Mucosa of rectum (tissue), 2 donors: Measurements from ENCODE around the gene KRTAP1-5.

Source experiments
- H3K27ac ChIP-seq, 2 donors: one replicate each; pipeline ENCODE4 v1.7.0; 2013; ENCODE audit warnings: inconsistent platforms in 2 of 2, low read depth in 2 of 2, low read length in 2 of 2
- H3K27me3 ChIP-seq, 2 donors: one replicate each; pipeline ENCODE4 v1.7.0; 2013; ENCODE audit warnings: low read length in 2 of 2; ENCODE audit not compliant: control insufficient read depth in 2 of 2, insufficient read depth in 2 of 2
- H3K36me3 ChIP-seq, 2 donors: one replicate each; pipeline ENCODE4 v1.7.0; 2013; ENCODE audit warnings: low read length in 2 of 2; ENCODE audit not compliant: control insufficient read depth in 2 of 2, insufficient read depth in 2 of 2
- H3K4me1 ChIP-seq, 2 donors: one replicate each; pipeline ENCODE4 v1.7.0; 2013; ENCODE audit warnings: low read length in 2 of 2, mild to moderate bottlenecking in 1 of 2; ENCODE audit not compliant: control insufficient read depth in 2 of 2, insufficient read depth in 2 of 2
- H3K4me3 ChIP-seq, 2 donors: one replicate each; pipeline ENCODE4 v1.7.0; 2013; ENCODE audit warnings: low read length in 2 of 2
- H3K9ac ChIP-seq, 2 donors: one replicate each; pipeline ENCODE4 v1.7.0; 2013; ENCODE audit warnings: low read length in 2 of 2, low read depth in 1 of 2, mild to moderate bottlenecking in 1 of 2
- H3K9me3 ChIP-seq, 2 donors: one replicate each; pipeline ENCODE4 v1.7.0; 2013; ENCODE audit warnings: low read length in 2 of 2; ENCODE audit not compliant: control insufficient read depth in 2 of 2
- donor health status: healthy.
- donor health status: Normal muscosa, but diverticular disease.

Gene KRTAP1-5

DNA sequence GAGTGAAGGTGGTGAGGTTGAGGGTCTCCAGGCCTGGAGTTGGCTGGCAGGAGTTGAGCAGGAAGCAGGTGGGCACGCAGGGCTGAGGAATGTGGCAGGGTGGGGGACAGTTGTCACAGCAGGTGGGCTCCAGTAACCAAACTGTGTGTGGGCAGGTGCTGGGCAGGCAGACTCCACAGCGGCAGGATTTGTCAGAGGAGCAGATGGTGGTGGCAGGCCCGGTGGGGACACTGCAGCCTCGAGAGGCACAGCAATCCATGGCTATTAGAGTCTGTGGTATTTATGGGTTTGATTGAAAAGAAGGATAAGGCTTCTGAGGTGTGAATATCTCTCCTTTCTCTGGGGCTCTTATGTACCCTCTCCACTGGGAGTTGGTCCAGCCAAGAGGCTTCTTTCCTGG lies 33.2 kb downstream of the KRTAP1-5 start, which contains the start of gene KRTAP3-3:
Gene KRTAP3-3 (minus strand): TSS at position 326 of the 400 bp plus-strand sequence. CDS start 67 bp downstream, at position 259.
- no peaks in the 10 kb centered on the region for H3K9me3 ChIP-seq
- H3K27ac ChIP-seq, result no peak within 1 kb of the TSS
- no peak within 1 kb of the TSS for H3K4me3 ChIP-seq
- H3K36me3 ChIP-seq, result no peaks in the 10 kb centered on the region
- H3K27me3 ChIP-seq, result no peaks in the 10 kb centered on the region
- H3K9ac ChIP-seq, result no peak within 1 kb of the TSS
- H3K4me1 ChIP-seq, result no peaks in the 10 kb centered on the region

- no peaks in the 10 kb centered on the region for H3K27me3 ChIP-seq
Measured at GRCh38 chr17:40993084-40993483, 33.9 kb downstream of the KRTAP1-5 start.

DNA sequence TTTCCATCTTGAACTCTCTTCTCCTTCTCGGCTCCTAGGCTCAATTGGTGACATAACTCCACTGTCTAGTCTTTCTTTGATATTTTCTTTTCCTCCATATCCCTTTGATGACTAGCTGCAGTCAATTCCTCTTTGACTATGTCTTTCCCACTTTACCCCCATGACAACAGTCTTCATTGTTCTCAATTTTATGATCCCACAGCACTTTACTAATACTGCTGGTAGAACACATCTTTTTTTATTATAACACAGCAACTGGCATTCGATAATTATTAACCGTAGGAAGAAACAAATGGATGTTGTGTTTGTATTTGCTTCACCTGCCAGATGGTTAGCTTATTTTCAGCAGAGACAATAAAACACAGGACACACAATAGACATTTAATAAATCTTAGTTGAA lies 34.3 kb downstream of the KRTAP1-5 start:
- Histone ChIP-seq H3K27ac (no peak overlapping the region), H3K4me1 (no peaks in the 10 kb centered on the region), H3K9ac (no peak overlapping the region), H3K36me3 (no peaks in the 10 kb centered on the region), H3K27me3 (no peaks in the 10 kb centered on the region), H3K4me3 (no peak overlapping the region), H3K9me3 (no peaks in the 10 kb centered on the region)

More at GRCh38 chr17:40993084-40993483, 33.9 kb downstream of the KRTAP1-5 start:
- no peaks in the 10 kb centered on the region for H3K36me3 ChIP-seq
- H3K9ac ChIP-seq, result no peak overlapping the region
- no peaks in the 10 kb centered on the region for H3K9me3 ChIP-seq
- H3K4me1 ChIP-seq, result no peaks in the 10 kb centered on the region
- H3K27ac ChIP-seq, result no peak overlapping the region
- no peak overlapping the region for H3K4me3 ChIP-seq

- H3K36me3 ChIP-seq, result no peaks in the 10 kb centered on the region
- peaks cover 0 to 5% of the 10 kb centered on the region in 2 donors for H3K27me3 ChIP-seq
- no peak overlapping the region for H3K9ac ChIP-seq
- no peak overlapping the region for H3K4me3 ChIP-seq
- H3K27ac ChIP-seq, result no peak overlapping the region
- no peaks in the 10 kb centered on the region for H3K9me3 ChIP-seq
- no peaks in the 10 kb centered on the region for H3K4me1 ChIP-seq
Measured at GRCh38 chr17:40986920-40987319, 40.1 kb downstream of the KRTAP1-5 start.

DNA sequence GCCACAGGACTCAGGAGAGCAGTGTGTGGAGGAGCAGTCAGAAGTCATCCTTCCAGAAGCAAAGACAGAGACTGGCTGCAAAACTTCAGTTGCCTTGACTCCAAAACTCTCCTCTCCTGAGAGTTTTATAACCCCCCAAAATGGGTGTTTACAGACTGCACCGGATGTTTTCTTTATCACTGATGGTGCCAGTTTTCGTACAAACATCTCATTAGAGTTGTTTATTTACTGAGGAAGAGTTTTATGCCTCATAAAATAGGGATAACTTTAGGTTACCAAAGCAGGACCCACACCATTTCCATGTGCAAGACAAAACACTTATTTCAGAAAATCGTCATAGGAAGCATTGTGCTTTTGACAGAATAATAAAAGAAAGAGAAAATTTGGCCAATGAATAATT lies 42.8 kb downstream of the KRTAP1-5 start, which contains the start of gene KRT40:
Gene KRT40 (minus strand): TSS at position 101 of the 400 bp plus-strand sequence. CDS start 53 bp downstream, at position 48.
- Histone ChIP-seq H3K4me3 (no peak within 1 kb of the TSS), H3K9ac (no peak within 1 kb of the TSS), H3K9me3 (no peaks in the 10 kb centered on the region), H3K36me3 (no peaks in the 10 kb centered on the region), H3K4me1 (no peaks in the 10 kb centered on the region), H3K27me3 (peaks cover 0 to 5% of the 10 kb centered on the region in 2 donors), H3K27ac (no peak within 1 kb of the TSS)

DNA sequence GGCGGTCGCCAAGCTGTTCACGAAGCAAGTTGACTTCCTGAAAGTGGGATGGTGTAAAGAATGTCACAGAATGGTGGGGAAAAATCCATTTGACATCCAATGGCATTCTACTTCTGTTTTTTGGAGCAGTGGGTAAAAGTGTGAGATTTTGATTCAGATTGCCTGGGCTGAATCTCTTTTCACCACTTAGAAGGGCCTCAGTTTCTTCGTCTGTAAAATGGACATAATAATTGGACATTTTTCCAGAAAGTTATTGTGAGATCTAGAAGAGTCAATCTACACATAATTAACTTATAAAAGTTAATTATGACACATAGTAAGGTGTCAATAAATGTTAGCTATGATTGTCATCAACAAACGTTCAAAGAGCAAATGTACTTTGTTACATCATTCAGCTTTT lies 45.9 kb downstream of the KRTAP1-5 start:
- H3K36me3 ChIP-seq, result no peaks in the 10 kb centered on the region
- H3K27me3 ChIP-seq, result peaks cover 4 to 9% of the 10 kb centered on the region in 2 donors
- no peak overlapping the region for H3K27ac ChIP-seq
- H3K9me3 ChIP-seq, result no peaks in the 10 kb centered on the region
- H3K4me1 ChIP-seq, result no peaks in the 10 kb centered on the region
- no peak overlapping the region for H3K4me3 ChIP-seq
- no peak overlapping the region for H3K9ac ChIP-seq

GRCh38 chr17:40980596-40980995 lies 46.4 kb downstream of the KRTAP1-5 start:
- Histone ChIP-seq H3K4me1 (no peaks in the 10 kb centered on the region), H3K4me3 (no peak overlapping the region), H3K27me3 (peaks cover 5 to 9% of the 10 kb centered on the region in 2 donors), H3K36me3 (no peaks in the 10 kb centered on the region), H3K27ac (no peak overlapping the region), H3K9ac (no peak overlapping the region), H3K9me3 (no peaks in the 10 kb centered on the region)

GRCh38 chr17:40980117-40980516 lies 46.9 kb downstream of the KRTAP1-5 start:
- no peak overlapping the region for H3K9ac ChIP-seq
- H3K36me3 ChIP-seq, result no peaks in the 10 kb centered on the region
- no peak overlapping the region for H3K27ac ChIP-seq
- no peaks in the 10 kb centered on the region for H3K9me3 ChIP-seq
- peaks cover 5 to 9% of the 10 kb centered on the region in 2 donors for H3K27me3 ChIP-seq
- H3K4me3 ChIP-seq, result no peak overlapping the region
- no peaks in the 10 kb centered on the region for H3K4me1 ChIP-seq

- Histone ChIP-seq H3K27me3 (peaks cover 4 to 5% of the 10 kb centered on the region in 2 donors), H3K9me3 (no peaks in the 10 kb centered on the region), H3K9ac (no peak overlapping the region), H3K4me3 (no peak overlapping the region), H3K36me3 (no peaks in the 10 kb centered on the region), H3K27ac (no peak overlapping the region), H3K4me1 (no peaks in the 10 kb centered on the region)
Measured at GRCh38 chr17:40978575-40979151, 48.3 kb downstream of the KRTAP1-5 start.
